ENCODE measurements around the gene C22orf42. TPM values are rescaled to one million over a fixed set of nuclear protein-coding genes. Genes with fewer than 3 reads are reported as not detected.
"Not testable (repeated sequence)": the region's sequence is repeated elsewhere in the genome, so short reads cannot be mapped to it uniquely, and the experiment has no call there.

The C22orf42 gene
- total RNA-seq, 1 donor from 2014 or later = not detected

- not testable (repeated sequence) for DNase-seq (ENCODE audit: extremely low read depth, low read depth, low spot score)
These were observed 31.9 kb upstream of the C22orf42 start for GRCh38 chr22:32191021-32191420.

DNA sequence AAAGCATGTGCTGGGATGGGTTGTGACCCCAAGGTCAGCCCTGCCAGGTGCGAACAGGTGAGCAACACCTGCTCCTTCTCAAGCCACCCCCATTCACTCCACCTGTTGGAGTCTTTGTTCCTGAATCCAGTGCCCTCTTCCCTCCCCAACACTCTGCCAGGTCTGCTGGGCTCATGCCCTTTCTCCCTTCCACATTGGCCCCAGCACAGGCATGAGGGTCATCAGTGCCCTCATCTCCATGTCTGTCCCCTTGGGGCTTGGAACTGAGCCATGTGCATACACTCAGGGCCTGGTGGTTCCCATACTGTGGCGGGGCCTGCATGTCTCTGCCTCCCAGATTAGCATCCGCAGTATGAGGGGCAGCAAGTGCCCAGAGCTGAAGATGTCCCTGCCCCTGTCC is 26.7 kb upstream of the C22orf42 start:
- DNase-seq (ENCODE audit: extremely low read depth, low read depth, low spot score) = no peak

DNA sequence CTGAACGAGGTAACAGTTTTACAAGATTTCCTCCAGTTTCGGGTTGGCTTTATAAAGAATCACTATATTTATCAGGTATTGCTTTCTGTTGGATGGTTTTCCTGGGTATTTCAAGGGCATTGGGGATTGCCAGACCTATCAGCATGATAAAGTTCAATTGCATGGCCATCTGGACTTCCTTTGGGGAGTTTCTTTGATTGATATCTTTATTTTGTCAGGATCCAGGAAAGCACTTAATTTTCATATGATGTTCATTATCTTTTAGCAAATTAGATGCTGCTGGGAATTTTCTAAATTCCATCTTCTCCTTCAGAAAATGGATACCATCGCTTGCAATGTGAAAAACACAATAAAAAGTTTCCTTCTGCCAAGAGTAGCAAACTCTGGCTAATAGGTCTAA is 24.5 kb upstream of the C22orf42 start:
- DNase-seq (ENCODE audit: extremely low read depth, low read depth, low spot score) = no peak

DNA sequence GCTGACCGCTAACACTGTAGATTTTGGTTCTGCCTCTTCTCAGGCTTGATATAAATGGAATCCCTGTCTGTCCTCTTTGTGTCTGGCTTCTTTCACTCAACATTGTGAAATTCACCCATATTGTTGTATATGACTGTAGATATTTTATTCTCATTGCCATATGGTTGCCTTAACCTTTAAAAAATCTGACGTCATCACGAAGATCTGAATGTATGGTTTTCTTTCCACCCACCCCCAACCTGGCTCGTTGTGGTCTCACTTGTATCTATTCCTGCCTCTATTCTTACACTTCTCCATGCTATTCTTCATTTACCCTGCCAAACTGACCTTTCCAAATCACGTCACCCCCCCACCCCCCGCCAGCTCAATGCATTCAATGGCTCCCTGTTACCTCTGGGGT is 21.9 kb upstream of the C22orf42 start:
- DNase-seq (ENCODE audit: extremely low read depth, low read depth, low spot score) = no peak

DNA sequence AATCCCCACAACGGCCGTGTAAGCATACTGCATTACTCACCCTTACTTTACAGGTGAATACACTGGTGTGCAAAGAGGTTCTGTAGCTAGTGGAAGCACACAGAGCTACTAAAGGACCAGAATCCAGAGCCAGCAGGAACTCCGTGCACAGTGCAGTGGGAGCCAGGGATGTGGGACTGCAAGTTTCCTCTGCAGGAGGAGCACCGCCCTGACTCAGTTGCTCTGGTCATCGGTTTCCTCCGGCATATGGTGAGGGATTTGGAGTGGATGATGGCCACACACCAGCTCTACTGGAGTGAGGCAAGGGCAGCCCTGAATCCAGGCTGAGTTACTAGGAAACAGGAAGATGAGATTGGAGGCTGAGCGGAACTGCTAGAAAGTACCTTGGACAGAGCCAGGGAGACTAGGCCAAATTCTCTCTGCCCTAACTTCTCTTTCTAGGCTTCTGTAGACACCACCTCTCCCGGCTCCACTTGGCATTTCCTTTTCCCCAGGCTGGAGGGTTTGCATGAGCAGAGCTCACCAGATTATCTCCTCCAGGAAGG is 18.2 kb upstream of the C22orf42 start:
- no peak for DNase-seq (ENCODE audit: extremely low read depth, low read depth, low spot score)

DNA sequence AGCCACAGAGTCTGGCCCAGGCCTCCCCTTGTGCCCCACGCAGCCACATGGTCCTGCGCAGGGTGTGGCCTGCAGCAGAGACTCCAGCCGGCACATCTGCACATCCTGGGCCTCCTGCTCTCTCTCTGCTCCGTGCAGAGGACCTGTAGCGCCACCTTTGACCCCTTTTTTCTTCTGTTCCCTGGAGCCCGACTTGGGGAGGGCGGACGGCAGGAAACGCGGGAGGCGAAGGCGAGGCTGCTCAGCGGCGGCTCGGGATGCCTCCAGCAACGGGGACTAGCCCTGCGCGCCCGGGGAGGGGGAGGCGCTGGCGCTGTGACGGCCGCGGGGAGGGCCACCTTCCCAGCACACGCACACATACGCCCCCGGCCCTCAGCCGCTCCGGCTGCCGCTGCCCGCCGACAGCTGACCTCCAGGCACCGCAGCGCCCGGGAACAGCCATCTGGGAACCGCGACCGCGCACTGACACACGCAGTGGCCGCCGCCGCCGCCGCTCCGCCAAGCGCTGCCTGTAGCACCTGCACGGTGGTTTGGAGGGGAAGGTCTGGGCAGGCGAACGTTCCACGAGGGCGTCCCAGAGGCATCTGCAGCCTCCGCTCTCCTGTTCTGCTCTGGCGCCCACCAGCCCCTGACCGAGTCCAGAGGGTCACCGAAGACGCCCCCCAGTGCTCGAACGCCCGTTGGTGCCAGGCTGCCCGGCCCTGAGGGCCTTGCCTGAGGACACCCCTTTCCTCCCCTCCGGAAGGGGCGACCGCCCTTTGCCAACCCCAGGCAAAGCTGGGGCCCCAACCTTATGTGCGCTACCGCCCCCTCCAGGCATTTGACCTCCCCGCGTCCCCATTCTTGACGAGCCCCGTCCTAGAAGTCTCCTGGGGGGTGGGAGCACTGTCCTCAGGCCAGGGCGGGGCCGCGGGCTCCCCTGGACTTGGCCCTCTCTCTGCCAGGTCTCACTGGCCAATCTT is 16.9 kb upstream of the C22orf42 start:
- no peak for DNase-seq (ENCODE audit: extremely low read depth, low read depth, low spot score)

- no peak for DNase-seq (ENCODE audit: extremely low read depth, low read depth, low spot score)
These were observed 16.0 kb upstream of the C22orf42 start for GRCh38 chr22:32175115-32175514.

DNA sequence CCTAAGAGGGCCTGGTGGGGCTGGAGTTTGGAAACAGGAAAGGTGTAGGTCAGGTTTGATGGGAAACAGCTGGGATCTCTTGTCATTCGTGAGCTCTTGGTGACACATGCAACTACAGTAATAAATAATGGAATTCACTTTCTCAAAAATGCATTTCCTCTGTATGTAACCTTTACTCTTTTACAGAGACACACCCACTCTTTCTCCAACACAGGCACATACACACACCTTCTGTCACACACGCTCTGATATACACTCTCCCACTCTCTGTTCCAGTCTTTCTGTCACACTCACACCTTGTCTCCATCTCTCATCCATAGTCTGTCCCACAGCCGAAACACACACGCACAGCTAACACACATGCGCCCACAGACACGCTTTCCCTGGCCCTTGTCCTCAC is 6.6 kb upstream of the C22orf42 start:
- DNase-seq (ENCODE audit: extremely low read depth, low read depth, low spot score) = no peak

DNA sequence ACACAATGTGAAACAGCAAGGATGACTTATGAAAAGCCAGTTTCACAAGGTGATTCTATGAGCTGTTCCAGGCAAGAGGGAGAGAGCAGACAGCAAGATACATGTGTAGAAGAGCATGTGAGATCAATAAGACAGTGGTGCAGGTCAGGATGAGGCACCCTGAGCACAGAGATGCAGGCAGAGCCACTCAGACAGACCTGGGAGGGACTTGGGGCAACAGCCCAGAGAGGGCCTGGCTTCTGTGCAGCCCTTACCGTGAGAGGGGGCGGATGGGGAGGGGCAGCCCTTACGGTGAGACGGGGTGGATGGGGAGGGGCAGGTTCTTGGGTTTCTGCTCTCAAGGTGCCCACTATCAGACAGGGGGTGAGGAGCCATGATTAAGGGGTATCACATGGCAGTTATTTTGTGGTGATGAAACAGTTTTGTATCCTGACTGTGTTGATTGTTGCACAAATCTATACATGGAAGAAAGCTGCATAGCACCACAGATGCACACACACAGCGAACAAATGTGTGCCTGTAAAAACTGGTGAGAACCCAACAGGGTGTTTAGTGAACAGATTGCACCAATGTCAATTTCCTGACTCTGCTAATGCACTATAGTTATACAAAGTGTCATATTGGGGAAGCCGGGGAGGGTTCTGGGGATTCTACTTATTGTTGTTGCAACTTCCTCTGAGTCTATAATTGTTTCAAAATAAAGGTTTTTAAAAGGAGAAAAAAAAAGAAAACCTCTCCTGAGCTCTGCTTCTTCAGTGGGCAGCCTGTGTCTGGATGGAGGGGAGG is 5.2 kb upstream of the C22orf42 start:
- no peak for DNase-seq (ENCODE audit: extremely low read depth, low read depth, low spot score)

DNA sequence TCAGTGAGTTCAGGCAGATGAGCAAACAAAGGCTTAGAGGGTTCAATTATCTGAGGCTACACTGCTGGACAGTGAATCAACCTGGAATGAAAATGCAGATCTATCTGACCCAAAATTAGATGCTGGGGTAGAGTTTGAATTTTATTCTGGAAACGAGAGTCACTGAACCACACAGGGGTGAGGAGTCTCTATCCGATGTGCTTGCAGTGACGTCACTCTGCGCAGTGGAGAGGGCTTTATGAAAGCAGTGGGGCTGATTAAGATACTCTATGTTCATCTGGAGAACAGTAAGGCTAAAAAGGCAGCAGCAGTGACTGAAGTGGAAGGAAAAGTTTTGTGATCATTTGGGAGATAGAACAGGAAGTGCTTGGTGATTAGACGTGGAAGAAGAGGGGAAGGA is 1.3 kb upstream of the C22orf42 start:
- DNase-seq (ENCODE audit: extremely low read depth, low read depth, low spot score) = not testable (repeated sequence)

- not testable (repeated sequence) for DNase-seq (ENCODE audit: extremely low read depth, low read depth, low spot score)
These were observed 1.5 kb downstream of the C22orf42 start for GRCh38 chr22:32157632-32158031.

GRCh38 chr22:32154727-32155126 is 4.4 kb downstream of the C22orf42 start:
- not testable (repeated sequence) for DNase-seq (ENCODE audit: extremely low read depth, low read depth, low spot score)

- not testable (repeated sequence) for DNase-seq (ENCODE audit: extremely low read depth, low read depth, low spot score)
These were observed 7.5 kb downstream of the C22orf42 start for GRCh38 chr22:32151641-32152040.

- DNase-seq (ENCODE audit: extremely low read depth, low read depth, low spot score) = not testable (repeated sequence)
These were observed 8.5 kb downstream of the C22orf42 start for GRCh38 chr22:32150647-32151046.

GRCh38 chr22:32148372-32148771 is 10.7 kb downstream of the C22orf42 start:
- not testable (repeated sequence) for DNase-seq (ENCODE audit: extremely low read depth, low read depth, low spot score)

DNA sequence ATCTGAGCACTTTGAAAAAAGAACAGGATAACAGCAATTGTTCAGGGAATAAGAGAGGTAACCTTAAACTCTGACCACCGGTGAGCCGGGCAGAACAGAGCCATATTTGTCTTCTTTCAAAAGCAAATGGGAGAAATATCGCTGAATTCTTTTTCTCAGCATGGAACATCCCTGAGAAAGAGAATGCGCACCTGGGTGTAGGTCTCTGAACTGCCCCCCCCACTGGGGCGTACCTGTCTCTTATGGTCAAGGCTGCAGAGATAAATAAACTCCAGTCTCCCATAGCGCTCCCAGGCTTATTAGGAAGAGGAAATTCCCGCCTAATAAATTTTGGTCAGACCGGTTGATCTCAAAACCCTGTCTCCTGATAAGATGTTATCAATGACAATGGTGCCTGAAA is 12.0 kb downstream of the C22orf42 start:
- not testable (repeated sequence) for DNase-seq (ENCODE audit: extremely low read depth, low read depth, low spot score)

DNA sequence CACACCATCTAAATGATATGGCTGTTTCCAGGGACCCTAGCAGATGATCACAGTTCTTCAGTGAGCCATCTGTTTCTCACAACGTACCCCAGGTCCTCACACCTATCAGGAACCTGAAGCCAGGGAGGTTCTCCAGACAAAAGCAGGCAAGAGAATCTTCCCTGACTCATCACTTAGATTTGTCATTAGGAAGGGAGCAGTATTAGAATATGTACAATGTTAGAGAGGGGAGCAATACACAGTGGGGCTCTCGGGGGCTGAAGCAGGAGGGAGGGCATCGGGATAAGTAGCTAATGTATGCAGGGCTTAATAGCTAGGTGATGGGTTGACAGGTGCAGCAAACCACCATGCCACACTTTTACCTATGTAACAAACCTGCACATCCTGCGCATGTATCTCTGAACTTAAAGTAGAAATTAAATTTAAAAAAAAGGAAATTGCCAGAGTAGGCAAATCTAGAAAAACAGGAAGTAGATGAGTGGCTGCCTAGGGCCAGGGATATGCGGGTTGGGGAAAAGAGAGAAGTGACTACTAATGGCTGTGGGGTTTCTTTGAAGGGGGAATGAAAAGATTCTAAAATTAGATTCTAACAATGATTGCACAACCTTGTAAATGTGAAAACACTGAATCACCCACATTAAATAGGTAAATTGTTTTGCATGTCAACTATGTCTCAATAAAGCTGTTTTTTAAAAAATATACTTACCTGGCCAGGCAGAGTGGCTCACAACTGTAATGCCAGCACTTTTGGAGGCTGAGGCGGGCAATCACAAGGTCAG is 14.4 kb downstream of the C22orf42 start:
- DNase-seq (ENCODE audit: extremely low read depth, low read depth, low spot score) = no peak

- no peak for DNase-seq (ENCODE audit: extremely low read depth, low read depth, low spot score)
These were observed 16.5 kb downstream of the C22orf42 start for GRCh38 chr22:32142600-32142999.

DNA sequence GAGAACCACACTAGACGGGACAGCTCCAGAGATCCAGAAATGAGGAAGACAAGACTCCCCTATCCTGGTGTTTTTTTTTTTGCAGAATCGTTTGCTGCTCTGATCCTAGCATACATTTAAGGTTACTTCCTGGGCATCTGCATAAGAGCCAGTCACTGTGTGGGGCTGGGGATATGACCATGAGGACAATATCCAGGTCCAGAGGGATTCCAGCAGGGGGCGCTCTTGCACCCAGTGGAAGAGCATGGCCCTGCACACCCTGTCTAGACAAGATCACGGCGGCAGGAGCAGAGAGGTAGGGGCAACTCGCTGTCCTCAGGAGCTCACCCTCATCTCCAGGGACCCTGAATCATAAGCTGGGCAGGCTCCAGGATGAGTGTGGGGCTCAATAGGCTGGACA is 18.4 kb downstream of the C22orf42 start:
- DNase-seq (ENCODE audit: extremely low read depth, low read depth, low spot score) = not testable (repeated sequence)

DNA sequence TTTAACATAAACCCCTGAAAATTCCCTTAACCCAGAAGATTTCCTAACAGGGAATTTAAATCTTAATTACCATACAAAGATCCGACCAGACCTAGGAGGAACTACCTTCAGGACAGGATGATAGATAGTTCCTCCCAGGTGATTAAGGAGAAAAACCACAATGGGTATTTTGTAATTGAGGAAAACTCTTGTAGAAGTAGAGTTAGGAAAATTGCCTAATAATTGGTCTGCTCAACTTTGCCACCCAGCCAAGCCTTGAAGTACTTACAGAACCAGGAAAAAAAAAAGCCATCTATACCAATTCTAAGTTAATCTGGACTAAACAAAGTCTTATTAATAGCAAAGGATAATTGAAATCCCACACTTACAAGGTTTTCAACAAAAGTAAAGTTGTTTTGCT is 20.5 kb downstream of the C22orf42 start:
- not testable (repeated sequence) for DNase-seq (ENCODE audit: extremely low read depth, low read depth, low spot score)

Data from glomerular endothelial cell (primary cell).